Measurements from ENCODE around the gene NDUFB6. TPM values are rescaled to one million over a fixed set of nuclear protein-coding genes. Genes with fewer than 3 reads are reported as not detected.
"Not testable (repeated sequence)": the region's sequence is repeated elsewhere in the genome, so short reads cannot be mapped to it uniquely, and the experiment has no call there.

Gene NDUFB6
- total RNA-seq, 1 experiment from 2014 or later = 56.0 TPM

- TF ChIP-seq CTCF (IDR thresholded peaks at IDR 0.05) = no peak
- TF ChIP-seq USF1 (CRISPR knock-in tag; IDR thresholded peaks at IDR 0.05) = no peak
Measured at GRCh38 chr9:32603914-32604852, 31.2 kb upstream of the NDUFB6 start (continued).

GRCh38 chr9:32599021-32599420 lies 26.1 kb upstream of the NDUFB6 start:
- CTCF ChIA-PET = interaction anchor here (0.6 kb wide), 1 partner anchor 13 kb away, joined by 3 read pairs; no protein-coding TSS in a partner anchor

GRCh38 chr9:32596936-32597335 lies 24.0 kb upstream of the NDUFB6 start:
- Mint-ChIP-seq H3K27ac (no peak overlapping the region), H3K4me3 (no peak overlapping the region), H3K9me3 (peaks cover 9% of the 10 kb centered on the region), H3K4me1 (no peaks in the 10 kb centered on the region), H3K36me3 (no peaks in the 10 kb centered on the region), H3K27me3 (ENCODE audit: low read depth) (peaks cover 3% of the 10 kb centered on the region; the same call in 1 of the 2 replicates)
- POLR2A ChIA-PET = no interaction called here
- ATAC-seq (no peak), DNase-seq (ENCODE audit: low spot score) (no peak)
- CTCF ChIA-PET = no interaction called here
- no peak for TF ChIP-seq MXD4 (CRISPR knock-in tag; IDR thresholded peaks at IDR 0.05; ENCODE audit: borderline replicate concordance)
- TF ChIP-seq FOXP1 (CRISPR knock-in tag; IDR thresholded peaks at IDR 0.05; ENCODE audit: borderline replicate concordance) = no peak
- no peak for TF ChIP-seq CBFB (CRISPR knock-in tag; IDR thresholded peaks at IDR 0.05; ENCODE audit: low read depth)
- TF ChIP-seq AR (CRISPR knock-in tag; IDR thresholded peaks at IDR 0.05) = no peak
- TF ChIP-seq E2F1 (CRISPR knock-in tag; IDR thresholded peaks at IDR 0.05) = no peak
- TF ChIP-seq IRF2 (CRISPR knock-in tag; IDR thresholded peaks at IDR 0.05; ENCODE audit: borderline replicate concordance, low read depth) = no peak
- TF ChIP-seq PRRX2 (CRISPR knock-in tag; IDR thresholded peaks at IDR 0.05) = no peak
- TF ChIP-seq NR2C2 (CRISPR knock-in tag; IDR thresholded peaks at IDR 0.05) = no peak
- TF ChIP-seq MYBL2 (CRISPR knock-in tag; IDR thresholded peaks at IDR 0.05) = no peak

More at GRCh38 chr9:32599021-32599420, 26.1 kb upstream of the NDUFB6 start:
- H3K27me3 Mint-ChIP-seq (ENCODE audit: low read depth); H3K4me1 Mint-ChIP-seq; H3K9me3 Mint-ChIP-seq; DNase-seq (ENCODE audit: low spot score); H3K36me3 Mint-ChIP-seq; POLR2A ChIA-PET; ATAC-seq; H3K27ac Mint-ChIP-seq; H3K4me3 Mint-ChIP-seq: not testable (repeated sequence)

Data from WTC11 (cell line).